Measurements from ENCODE around the gene YTHDC1. TPM values are rescaled to one million over a fixed set of nuclear protein-coding genes. Genes with fewer than 3 reads are reported as not detected.

YTHDC1 gene
- total RNA-seq, 4 donors from 2014 or later: 67.9 to 497 (median 78.3) TPM

DNA sequence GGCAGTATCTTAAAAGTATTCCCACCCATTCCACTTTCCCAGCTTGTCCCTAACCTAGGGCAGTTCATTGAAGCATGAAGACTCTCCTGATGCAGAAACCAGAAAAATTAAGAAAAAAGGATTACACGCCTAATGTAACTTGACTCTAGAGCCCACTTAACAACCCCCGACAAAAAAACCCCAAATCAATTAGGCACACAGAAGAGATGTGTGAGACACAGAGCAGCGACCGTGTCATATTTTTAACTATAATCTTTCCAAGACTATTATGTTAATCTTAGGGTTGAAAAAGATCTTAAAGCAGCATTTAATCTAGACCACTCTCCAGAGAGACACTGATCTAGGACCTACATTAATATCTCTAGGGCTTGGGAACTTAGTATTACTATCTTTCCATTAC is 1.3 kb downstream of the YTHDC1 start:
- peaks cover 0 to 50% (median 4%) of the 10 kb centered on the region in 3 donors for H3K4me1 ChIP-seq

GRCh38 chr4:68347845-68348244 is 2.0 kb downstream of the YTHDC1 start:
- no peaks in the 10 kb centered on the region for H3K36me3 ChIP-seq
- H3K27me3 ChIP-seq: no peaks in the 10 kb centered on the region
- H3K4me1 ChIP-seq: peaks cover 2 to 57% (median 4%) of the 10 kb centered on the region in 3 donors
- peak overlapping the region in 1 of 4 donors; percentile 96 for H3K27ac ChIP-seq
- H3K4me3 ChIP-seq: peak overlapping the region; percentile 76 to 82
- TF ChIP-seq POLR2A (IDR thresholded peaks at IDR 0.05) (no peak), POLR2AphosphoS5 (IDR thresholded peaks at IDR 0.05) (no peak), EP300 (IDR thresholded peaks at IDR 0.05) (no peak)
- TF ChIP-seq, protein P1, sequence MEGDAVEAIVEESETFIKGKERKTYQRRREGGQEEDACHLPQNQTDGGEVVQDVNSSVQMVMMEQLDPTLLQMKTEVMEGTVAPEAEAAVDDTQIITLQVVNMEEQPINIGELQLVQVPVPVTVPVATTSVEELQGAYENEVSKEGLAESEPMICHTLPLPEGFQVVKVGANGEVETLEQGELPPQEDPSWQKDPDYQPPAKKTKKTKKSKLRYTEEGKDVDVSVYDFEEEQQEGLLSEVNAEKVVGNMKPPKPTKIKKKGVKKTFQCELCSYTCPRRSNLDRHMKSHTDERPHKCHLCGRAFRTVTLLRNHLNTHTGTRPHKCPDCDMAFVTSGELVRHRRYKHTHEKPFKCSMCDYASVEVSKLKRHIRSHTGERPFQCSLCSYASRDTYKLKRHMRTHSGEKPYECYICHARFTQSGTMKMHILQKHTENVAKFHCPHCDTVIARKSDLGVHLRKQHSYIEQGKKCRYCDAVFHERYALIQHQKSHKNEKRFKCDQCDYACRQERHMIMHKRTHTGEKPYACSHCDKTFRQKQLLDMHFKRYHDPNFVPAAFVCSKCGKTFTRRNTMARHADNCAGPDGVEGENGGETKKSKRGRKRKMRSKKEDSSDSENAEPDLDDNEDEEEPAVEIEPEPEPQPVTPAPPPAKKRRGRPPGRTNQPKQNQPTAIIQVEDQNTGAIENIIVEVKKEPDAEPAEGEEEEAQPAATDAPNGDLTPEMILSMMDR (IDR thresholded peaks at IDR 0.05): no peak
- ATAC-seq: no peak
- no peaks in the 10 kb centered on the region for H3K9me3 ChIP-seq
- 5 to 19% methylated on average over 5 of the region's 5 CpGs for WGBS, 2 donors (ENCODE audit: low coverage in 1 of 2)

More for the DNA sequence above, 1.3 kb downstream of the YTHDC1 start:
- Histone ChIP-seq H3K27ac (peak overlapping the region in 3 of 4 donors; percentile 96 to 97 (median 96)), H3K9me3 (no peaks in the 10 kb centered on the region), H3K36me3 (no peaks in the 10 kb centered on the region), H3K27me3 (no peaks in the 10 kb centered on the region), H3K4me3 (peak overlapping the region; percentile 76 to 82)
- WGBS, 2 donors (ENCODE audit: low coverage in 1 of 2): 3% methylated on average over 4 of the region's 4 CpGs
- no peak for ATAC-seq
- TF ChIP-seq EP300 (IDR thresholded peaks at IDR 0.05) (no peak), POLR2A (IDR thresholded peaks at IDR 0.05) (no peak), POLR2AphosphoS5 (IDR thresholded peaks at IDR 0.05) (no peak)
- TF ChIP-seq, protein P1 (IDR thresholded peaks at IDR 0.05): no peak

DNA sequence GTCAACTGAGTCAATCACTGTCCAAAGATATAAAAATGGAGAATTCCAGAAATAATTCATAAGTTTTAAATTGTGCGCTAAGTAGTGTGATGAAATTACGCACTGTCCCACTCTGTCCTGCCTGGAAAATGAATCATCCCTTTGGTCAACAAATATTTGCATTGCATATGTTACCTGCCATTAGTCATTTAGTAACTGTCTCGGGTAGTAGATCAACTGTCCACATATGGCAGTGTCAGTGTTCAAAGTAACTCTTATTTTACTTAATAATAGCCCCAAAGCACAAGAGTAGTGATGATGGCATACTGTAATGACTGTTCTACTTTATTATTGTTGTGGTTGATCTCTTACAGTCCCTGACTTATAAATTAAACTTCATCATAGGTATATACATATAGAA is 3.4 kb downstream of the YTHDC1 start:
- WGBS, 2 donors (ENCODE audit: low coverage in 1 of 2): 83 to 90% methylated on average over 3 of the region's 3 CpGs
- peaks cover 3 to 71% (median 4%) of the 10 kb centered on the region in 3 donors for H3K4me1 ChIP-seq
- no peaks in the 10 kb centered on the region for H3K36me3 ChIP-seq
- H3K4me3 ChIP-seq: no peak overlapping the region
- H3K27me3 ChIP-seq: no peaks in the 10 kb centered on the region
- no peak for TF ChIP-seq POLR2AphosphoS5 (IDR thresholded peaks at IDR 0.05)
- ATAC-seq: no peak
- no peaks in the 10 kb centered on the region for H3K9me3 ChIP-seq
- H3K27ac ChIP-seq: no peak overlapping the region

DNA sequence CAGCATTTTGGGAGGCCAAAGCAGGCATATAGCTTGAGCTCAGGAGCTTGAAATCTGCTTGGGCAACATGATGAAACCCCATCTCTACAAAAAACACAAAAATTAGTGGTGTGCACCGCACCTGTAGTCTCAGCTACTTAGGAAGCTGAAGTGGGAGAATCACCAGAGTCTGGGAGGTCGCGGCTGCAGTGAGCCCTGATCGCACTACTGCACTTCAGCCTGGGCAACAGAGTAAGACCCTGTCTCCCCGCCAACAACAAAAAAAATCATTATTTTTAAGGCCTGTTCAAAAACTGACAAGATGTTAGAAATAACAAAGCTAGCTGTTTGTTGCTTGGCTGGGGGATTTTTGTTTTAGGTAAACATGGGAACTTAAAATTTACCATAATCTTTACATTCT is 5.1 kb downstream of the YTHDC1 start:
- H3K27me3 ChIP-seq: no peaks in the 10 kb centered on the region
- no peaks in the 10 kb centered on the region for H3K9me3 ChIP-seq
- peaks cover 3 to 88% (median 7%) of the 10 kb centered on the region in 3 donors for H3K4me1 ChIP-seq
- TF ChIP-seq EP300 (IDR thresholded peaks at IDR 0.05) (no peak), POLR2A (IDR thresholded peaks at IDR 0.05) (no peak), POLR2AphosphoS5 (IDR thresholded peaks at IDR 0.05) (no peak)
- TF ChIP-seq, protein P1 (IDR thresholded peaks at IDR 0.05): no peak
- no peak for ATAC-seq
- no peaks in the 10 kb centered on the region for H3K36me3 ChIP-seq
- no peak overlapping the region for H3K27ac ChIP-seq
- 94 to 95% methylated on average over 5 of the region's 5 CpGs for WGBS, 2 donors (ENCODE audit: low coverage in 1 of 2)
- no peak overlapping the region for H3K4me3 ChIP-seq

DNA sequence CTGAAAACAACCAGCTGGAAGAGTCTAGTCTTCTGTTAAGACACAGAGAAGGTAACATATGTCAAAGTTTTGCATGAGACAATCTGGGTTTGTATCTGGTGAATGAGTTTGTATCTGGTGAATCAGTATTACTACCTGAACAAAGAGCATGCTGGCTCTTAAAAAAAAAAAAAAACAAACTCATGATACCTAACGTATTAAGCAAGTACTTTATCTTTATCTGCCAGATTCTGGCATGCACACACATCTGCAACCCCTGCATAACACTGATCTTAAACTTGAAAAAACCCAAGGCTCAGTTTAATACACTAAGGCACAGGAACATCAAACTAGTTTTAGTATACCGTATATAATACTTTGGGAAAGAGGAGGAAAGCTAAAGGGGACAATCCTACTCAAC is 5.8 kb downstream of the YTHDC1 start:
- H3K36me3 ChIP-seq: no peaks in the 10 kb centered on the region
- WGBS, 2 donors (ENCODE audit: low coverage in 1 of 2): 27 to 28% methylated on average over 2 of the region's 2 CpGs
- H3K27me3 ChIP-seq: no peaks in the 10 kb centered on the region
- H3K27ac ChIP-seq: no peak overlapping the region
- ATAC-seq: no peak
- no peaks in the 10 kb centered on the region for H3K9me3 ChIP-seq
- TF ChIP-seq POLR2A (IDR thresholded peaks at IDR 0.05) (no peak), POLR2AphosphoS5 (IDR thresholded peaks at IDR 0.05) (no peak), EP300 (IDR thresholded peaks at IDR 0.05) (no peak)
- TF ChIP-seq, protein P1 (IDR thresholded peaks at IDR 0.05): no peak
- H3K4me3 ChIP-seq: no peak overlapping the region
- peaks cover 7 to 95% (median 7%) of the 10 kb centered on the region in 3 donors for H3K4me1 ChIP-seq
